CD8-positive, alpha-beta memory T cell (primary cell): ENCODE measurements around the gene ZMYND8. TPM values are rescaled to one million over a fixed set of nuclear protein-coding genes. Genes with fewer than 3 reads are reported as not detected.
A peak's percentile ranks its signal among the peaks of the same experiment; 100 is the strongest.
"Not testable (repeated sequence)": the region's sequence is repeated elsewhere in the genome, so short reads cannot be mapped to it uniquely, and the experiment has no call there.

ENCODE experiments used
- CTCF ChIA-PET: fragments of 350-600 bp; sonication (Branson Sonifier 250); formaldehyde crosslinking; loops from one replicate; lab custom pipeline; 2021; ENCODE audit warnings: antibody characterized with exemption; lab: Charles Lee
- POLR2A ChIA-PET: fragments of 350-600 bp; sonication (Branson Sonifier 250); formaldehyde crosslinking; loops from one replicate; lab custom pipeline; 2021; ENCODE audit warnings: antibody characterized with exemption; lab: Charles Lee
- DNase-seq, 5 donors: peaks; one replicate each; pipeline versions ENCODE4 v3.0.0 to v3.0.0-alpha.2; 2020 to 2022; ENCODE audit warnings: mixed read lengths in 1 of 5
- H3K27ac ChIP-seq: one replicate; pipeline ENCODE4 v1.7.0; 2013; ENCODE audit warnings: low read depth, mild to moderate bottlenecking, low read length, moderate library complexity
- H3K27me3 ChIP-seq: 2 replicates; pipeline ENCODE4 v1.7.0; 2013; ENCODE audit warnings: low read length, mild to moderate bottlenecking; ENCODE audit not compliant: insufficient read depth, poor library complexity, severe bottlenecking
- H3K36me3 ChIP-seq: 2 replicates; pipeline ENCODE4 v1.7.0; 2013; ENCODE audit warnings: mild to moderate bottlenecking, low read length, moderate library complexity; ENCODE audit not compliant: insufficient read depth
- H3K4me1 ChIP-seq: 2 replicates; pipeline ENCODE4 v1.7.0; 2013; ENCODE audit warnings: mild to moderate bottlenecking, low read length, moderate library complexity; ENCODE audit not compliant: insufficient read depth
- H3K4me3 ChIP-seq: 2 replicates; pipeline ENCODE4 v1.7.0; 2013; ENCODE audit warnings: mild to moderate bottlenecking, low read length
- H3K9me3 ChIP-seq: 2 replicates; pipeline ENCODE4 v1.7.0; 2013; ENCODE audit warnings: mild to moderate bottlenecking, low read length
- H3K27ac Mint-ChIP-seq, 8 donors: one replicate each; pipeline ENCODE4 v1.8.0; 2020 to 2021; ENCODE audit warnings: mixed read lengths in 8 of 8, mild to moderate bottlenecking in 6 of 8, inconsistent platforms in 3 of 8, moderate library complexity in 3 of 8
- H3K27me3 Mint-ChIP-seq, 2 donors: one replicate each; pipeline ENCODE4 v1.8.0; 2020 to 2021; ENCODE audit warnings: mixed read lengths in 2 of 2, mild to moderate bottlenecking in 1 of 2, moderate library complexity in 1 of 2
- H3K36me3 Mint-ChIP-seq, 3 donors: one replicate each; pipeline ENCODE4 v1.8.0; 2020 to 2021; ENCODE audit warnings: mixed read lengths in 3 of 3, inconsistent platforms in 1 of 3, mild to moderate bottlenecking in 1 of 3
- H3K4me1 Mint-ChIP-seq, 3 donors: one replicate each; pipeline ENCODE4 v1.8.0; 2020 to 2021; ENCODE audit warnings: mixed read lengths in 3 of 3, inconsistent platforms in 1 of 3, mild to moderate bottlenecking in 1 of 3
- H3K4me3 Mint-ChIP-seq, 7 donors: one replicate each; pipeline ENCODE4 v1.8.0; 2020 to 2021; ENCODE audit warnings: mixed read lengths in 7 of 7, mild to moderate bottlenecking in 6 of 7, moderate library complexity in 4 of 7, inconsistent platforms in 2 of 7
- H3K9me3 Mint-ChIP-seq, 5 donors: one replicate each; pipeline ENCODE4 v1.8.0; 2020 to 2022; ENCODE audit warnings: mixed read lengths in 5 of 5, mild to moderate bottlenecking in 3 of 5, moderate library complexity in 2 of 5, inconsistent platforms in 1 of 5
- polyA plus RNA-seq: library from polyadenylated mRNA; unstranded; fragments of 300-500 nt; fragmentation: Illumina TruSeq; gene quantifications from one replicate; pipeline ENCODE4 v1.2.3, GENCODE V29; 2021
- total RNA-seq, 2 experiments: library from RNA; stranded (reverse); gene quantifications; one replicate each; pipeline ENCODE4 v1.2.3, GENCODE V29; 2021

The ZMYND8 gene
- total and polyA plus RNA-seq, 3 experiments from 2014 or later: 20.9 to 30.7 (median 25.8) TPM

DNA sequence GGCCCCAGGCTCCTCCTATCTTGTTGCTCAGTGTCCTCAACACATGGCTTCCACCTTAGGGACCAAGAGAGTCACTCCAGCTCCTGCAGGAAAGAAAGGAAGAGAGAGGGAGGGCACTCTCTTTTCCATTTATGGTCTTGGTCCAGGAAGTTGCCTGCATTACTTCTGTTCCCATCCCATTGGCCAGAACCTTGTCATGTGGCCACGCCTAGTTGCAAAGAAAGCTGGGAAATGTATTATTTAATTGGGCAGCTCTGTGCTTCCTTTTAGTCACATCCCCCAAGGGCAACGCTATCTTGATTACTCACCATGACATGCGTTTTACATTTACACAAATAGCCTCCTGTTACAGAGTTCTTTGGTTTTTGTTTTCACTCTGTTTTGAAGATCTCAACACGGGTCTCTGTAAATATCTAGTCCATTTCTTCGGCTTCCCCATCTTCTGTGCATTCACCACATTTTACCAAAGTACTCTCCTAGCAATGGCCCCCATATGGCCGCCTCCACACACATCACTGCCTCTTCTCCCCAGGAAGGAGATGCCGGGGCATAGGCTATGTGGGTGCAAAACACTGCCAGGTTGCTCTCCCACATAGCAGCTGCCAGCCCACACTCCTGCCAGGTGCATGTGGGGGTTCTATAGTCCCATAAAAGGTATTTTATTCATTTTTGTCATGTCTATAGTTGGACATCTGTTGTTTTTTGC is 35.7 kb upstream of the ZMYND8 start:
- ChIA-PET POLR2A (no interaction called here), CTCF (interaction anchor here (1.1 to 2.8 kb wide), 2 partner anchors 8 to 22 kb away, joined by 3 to 18 read pairs; no protein-coding TSS in a partner anchor)
- Mint-ChIP-seq H3K9me3 (peaks cover 0 to 2% (median 0%) of the 10 kb centered on the region in 5 donors), H3K4me3 (no peak overlapping the region), H3K4me1 (peaks cover 0 to 2% (median 0%) of the 10 kb centered on the region in 3 donors), H3K27ac (peak overlapping the region in 2 of 8 donors; percentile 13 to 86), H3K36me3 (no peaks in the 10 kb centered on the region), H3K27me3 (no peaks in the 10 kb centered on the region)
- DNase-seq: no peak
- no peaks in the 10 kb centered on the region for H3K36me3 ChIP-seq
- no peaks in the 10 kb centered on the region for H3K9me3 ChIP-seq
- H3K4me1 ChIP-seq: no peaks in the 10 kb centered on the region
- no peak overlapping the region for H3K4me3 ChIP-seq
- H3K27me3 ChIP-seq: no peaks in the 10 kb centered on the region
- H3K27ac ChIP-seq: peak overlapping the region; percentile 68

DNA sequence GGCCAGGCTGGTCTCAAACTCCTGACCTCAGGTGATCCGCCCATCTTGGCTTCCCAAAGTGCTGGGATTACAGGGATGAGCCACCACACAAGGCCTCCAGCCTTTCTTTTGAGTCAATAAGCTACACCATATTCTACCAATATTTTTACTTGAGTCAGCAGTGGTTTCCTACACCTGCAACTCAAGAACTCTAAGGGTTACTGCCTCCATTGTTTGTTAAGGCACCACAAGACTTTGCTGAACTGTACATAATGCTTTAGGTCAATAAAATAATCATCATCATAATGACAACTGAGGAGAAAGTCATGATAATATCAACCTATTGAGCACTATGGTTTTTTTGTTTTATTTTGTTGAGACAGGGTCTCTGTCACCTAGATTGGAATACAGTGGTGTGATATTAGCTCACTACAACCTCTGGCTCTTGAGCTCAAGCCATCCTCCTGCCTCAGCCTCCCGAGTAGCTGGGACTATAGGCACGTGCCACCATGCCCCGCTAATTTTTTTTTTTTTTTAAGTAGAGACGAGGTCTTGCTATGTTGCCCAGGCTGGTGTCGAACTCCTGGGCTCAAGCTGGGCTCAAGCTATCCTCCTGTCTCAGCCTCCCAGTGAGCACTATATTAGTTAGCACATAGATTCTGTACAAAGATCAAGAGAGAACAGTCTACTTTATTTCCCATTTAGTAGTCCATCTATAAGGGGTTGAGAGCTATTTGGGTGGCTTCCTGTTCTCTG is 34.9 kb upstream of the ZMYND8 start:
- H3K4me1 ChIP-seq: no peaks in the 10 kb centered on the region
- POLR2A ChIA-PET: interaction anchor here (0.6 kb wide), 1 partner anchor 121 kb away, joined by 3 read pairs; no protein-coding TSS in a partner anchor
- CTCF ChIA-PET: no interaction called here
- Mint-ChIP-seq H3K36me3 (no peaks in the 10 kb centered on the region), H3K4me1 (peaks cover 0 to 2% (median 0%) of the 10 kb centered on the region in 3 donors), H3K9me3 (peaks cover 0 to 2% (median 0%) of the 10 kb centered on the region in 5 donors), H3K27me3 (no peaks in the 10 kb centered on the region), H3K27ac (peak overlapping the region in 2 of 8 donors; percentile 13 to 50), H3K4me3 (no peak overlapping the region)
- H3K27ac ChIP-seq: peak overlapping the region; percentile 68
- no peak overlapping the region for H3K4me3 ChIP-seq
- no peak for DNase-seq
- H3K9me3 ChIP-seq: no peaks in the 10 kb centered on the region
- no peaks in the 10 kb centered on the region for H3K36me3 ChIP-seq
- H3K27me3 ChIP-seq: no peaks in the 10 kb centered on the region

DNA sequence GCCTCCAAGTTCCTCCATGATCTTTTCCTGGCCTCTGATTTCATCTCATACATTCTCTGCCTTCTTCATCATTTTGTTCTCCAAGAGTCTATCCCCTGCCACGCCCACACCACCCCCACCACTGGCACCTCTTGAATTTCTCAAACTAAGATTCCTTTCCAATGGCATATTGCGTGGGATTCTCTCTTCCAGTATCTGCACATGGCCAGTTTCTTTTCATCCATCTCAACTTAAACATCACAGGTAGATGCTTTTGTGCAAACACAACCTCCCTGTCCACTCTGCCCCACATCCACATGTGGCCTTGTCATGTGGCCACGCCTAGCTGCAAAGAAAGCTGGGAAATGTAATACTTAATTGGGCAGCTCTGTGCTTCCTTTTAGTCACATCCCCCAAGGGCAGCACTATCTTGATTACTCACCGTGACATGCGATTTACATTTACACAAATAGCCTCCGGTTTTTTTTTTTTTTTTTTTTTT is 33.4 kb upstream of the ZMYND8 start:
- DNase-seq: no peak
- H3K9me3 ChIP-seq: no peaks in the 10 kb centered on the region
- Mint-ChIP-seq H3K27ac (peak overlapping the region in 1 of 8 donors; percentile 51), H3K9me3 (peaks cover 0 to 2% (median 0%) of the 10 kb centered on the region in 5 donors), H3K4me1 (peaks cover 0 to 2% (median 0%) of the 10 kb centered on the region in 3 donors), H3K36me3 (no peaks in the 10 kb centered on the region), H3K27me3 (no peaks in the 10 kb centered on the region), H3K4me3 (no peak overlapping the region)
- H3K27me3 ChIP-seq: no peaks in the 10 kb centered on the region
- H3K27ac ChIP-seq: no peak overlapping the region
- POLR2A ChIA-PET: no interaction called here
- CTCF ChIA-PET: interaction anchor here (0.7 kb wide), 1 partner anchor 117 kb away, joined by 3 read pairs; no protein-coding TSS in a partner anchor
- no peaks in the 10 kb centered on the region for H3K4me1 ChIP-seq
- H3K4me3 ChIP-seq: no peak overlapping the region
- H3K36me3 ChIP-seq: no peaks in the 10 kb centered on the region

DNA sequence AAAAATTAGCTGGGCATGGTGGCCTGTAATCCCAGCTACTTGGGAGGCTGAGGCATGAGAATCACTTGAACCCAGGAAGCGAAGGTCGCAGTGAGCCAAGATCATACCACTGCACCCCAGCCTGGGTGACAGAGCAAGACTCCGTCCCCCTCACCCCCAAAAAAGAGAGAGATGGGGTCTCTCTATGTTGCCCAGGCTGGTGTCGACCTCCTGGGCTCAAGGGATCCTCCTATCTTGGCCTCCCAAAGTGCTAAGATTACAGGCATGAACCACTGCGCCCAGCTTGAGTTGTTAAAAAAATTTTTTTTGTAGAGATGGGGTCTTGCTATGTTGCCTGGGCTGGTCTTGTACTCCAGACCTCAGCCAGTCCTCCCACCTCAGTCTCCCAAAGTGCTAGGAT is 29.5 kb upstream of the ZMYND8 start:
- H3K36me3 ChIP-seq, H3K4me3 ChIP-seq, POLR2A ChIA-PET, H3K36me3 Mint-ChIP-seq, H3K4me3 Mint-ChIP-seq, H3K27me3 Mint-ChIP-seq, H3K4me1 Mint-ChIP-seq, H3K4me1 ChIP-seq, H3K27ac ChIP-seq, H3K9me3 Mint-ChIP-seq, H3K27me3 ChIP-seq, H3K9me3 ChIP-seq, DNase-seq: not testable (repeated sequence)
- CTCF ChIA-PET: interaction anchor here (10.2 kb wide), 1 partner anchor 112 kb away, joined by 361 read pairs; no protein-coding TSS in a partner anchor
- H3K27ac Mint-ChIP-seq: peak overlapping the region in 1 of 8 donors; percentile 19

DNA sequence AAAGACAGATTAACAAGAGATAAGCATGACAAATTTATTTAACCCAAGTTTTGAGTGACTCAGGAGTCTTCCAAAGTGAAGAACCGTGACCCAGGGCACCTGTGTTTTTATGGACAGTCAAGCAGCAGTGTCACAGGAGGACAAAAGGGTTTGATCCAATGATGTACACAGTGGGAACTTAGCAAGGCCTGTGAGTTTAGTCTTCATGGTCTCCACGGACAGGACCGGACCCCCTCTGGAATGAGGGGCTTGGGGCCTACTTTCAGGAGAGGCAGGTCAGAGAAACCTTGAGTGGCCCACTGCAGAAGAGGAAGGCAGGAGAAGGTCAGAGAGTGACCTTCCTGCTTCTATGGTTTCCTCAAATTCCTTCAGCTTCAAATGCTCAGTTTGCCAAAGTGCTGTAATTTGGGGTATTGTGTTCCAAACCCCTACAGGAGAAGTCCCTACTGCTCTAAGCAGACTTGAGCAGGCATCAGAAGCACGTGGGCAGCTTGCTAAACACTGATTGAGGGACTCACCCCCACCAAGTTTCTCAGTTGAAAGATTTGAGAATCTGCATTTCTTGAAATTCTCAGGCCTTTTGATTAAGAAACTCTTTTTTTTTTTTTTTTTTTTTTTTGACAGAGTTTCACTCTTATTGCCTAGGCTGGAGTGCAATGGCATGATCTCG is 26.4 kb upstream of the ZMYND8 start:
- ChIA-PET POLR2A (interaction anchor here (0.8 kb wide), 1 partner anchor 238 kb away, joined by 4 read pairs; no protein-coding TSS in a partner anchor), CTCF (interaction anchor here (1.2 to 10.2 kb wide), 32 partner anchors 13 to 241 kb away, joined by 3 to 361 read pairs (median 8); partner anchors contain the start of genes NCOA3 and ZMYND8)
- Histone ChIP-seq H3K27ac (no peak overlapping the region), H3K27me3 (no peaks in the 10 kb centered on the region), H3K4me3 (no peak overlapping the region), H3K36me3 (no peaks in the 10 kb centered on the region), H3K9me3 (no peaks in the 10 kb centered on the region), H3K4me1 (peaks cover 10% of the 10 kb centered on the region)
- no peaks in the 10 kb centered on the region for H3K9me3 Mint-ChIP-seq
- no peak overlapping the region for H3K27ac Mint-ChIP-seq
- no peak overlapping the region for H3K4me3 Mint-ChIP-seq
- peaks cover 5 to 15% (median 5%) of the 10 kb centered on the region in 3 donors for H3K4me1 Mint-ChIP-seq
- H3K27me3 Mint-ChIP-seq: peaks cover 0 to 1% of the 10 kb centered on the region in 2 donors
- H3K36me3 Mint-ChIP-seq: no peaks in the 10 kb centered on the region
- no peak for DNase-seq

DNA sequence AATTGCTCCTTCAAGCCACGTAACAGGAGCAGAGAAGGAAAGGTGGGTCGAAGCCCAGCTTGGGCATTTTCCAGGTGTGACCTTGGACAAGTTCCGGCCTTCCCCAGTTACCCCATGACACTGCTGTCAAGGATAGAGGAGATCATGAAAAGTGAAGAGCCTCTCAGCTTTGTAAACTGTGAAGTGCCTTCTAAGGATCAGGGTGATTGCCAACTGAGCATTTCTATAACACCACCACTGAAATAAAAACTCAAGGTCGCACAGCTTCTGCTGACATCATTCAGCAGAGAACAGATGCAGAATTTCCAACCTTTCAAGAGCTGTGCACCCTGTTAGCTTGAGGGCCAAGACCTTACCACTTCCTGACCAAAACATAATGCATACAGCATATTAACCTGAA is 24.0 kb upstream of the ZMYND8 start:
- H3K9me3 Mint-ChIP-seq: no peaks in the 10 kb centered on the region
- CTCF ChIA-PET: interaction anchor here (0.7 to 10.2 kb wide), 6 partner anchors 24 to 184 kb away, joined by 3 to 361 read pairs (median 4); partner anchors contain the start of gene ZMYND8
- H3K4me3 Mint-ChIP-seq: no peak overlapping the region

DNA sequence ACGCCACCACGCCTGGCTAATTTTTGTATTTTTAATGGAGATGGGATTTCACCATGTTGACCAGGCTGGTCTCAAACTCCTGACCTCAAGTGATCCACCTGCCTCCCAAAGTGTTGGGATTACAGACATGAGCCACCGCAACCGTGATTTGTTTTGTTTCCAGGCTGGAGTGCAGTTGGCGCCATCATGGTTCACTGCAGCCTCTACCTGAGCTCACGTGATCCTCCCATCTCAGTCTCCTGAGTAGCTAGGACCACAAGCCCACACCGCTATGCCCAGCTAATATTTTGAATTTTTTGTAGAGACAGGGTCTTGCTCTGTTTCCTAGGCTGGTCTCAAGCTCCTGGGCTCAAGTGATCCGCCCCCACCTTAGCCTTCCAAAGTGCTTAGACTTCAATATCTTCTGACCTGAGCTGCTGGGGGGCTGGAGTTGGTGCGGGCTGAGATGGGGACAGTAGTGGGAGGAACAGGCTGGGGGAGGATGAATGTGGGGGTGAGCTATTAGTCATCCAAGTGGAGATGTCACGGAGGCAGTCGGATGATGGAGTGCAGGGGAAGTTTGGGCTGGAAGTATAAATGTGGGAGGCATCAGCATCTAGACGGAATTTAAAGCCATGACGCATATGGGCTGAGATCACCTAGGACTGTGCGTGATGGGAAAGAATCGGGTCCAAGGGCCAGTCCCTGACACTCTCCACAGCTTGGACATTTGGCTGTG is 23.1 kb upstream of the ZMYND8 start:
- no peaks in the 10 kb centered on the region for H3K27me3 ChIP-seq
- Mint-ChIP-seq H3K9me3 (no peaks in the 10 kb centered on the region), H3K36me3 (no peaks in the 10 kb centered on the region), H3K27me3 (peaks cover 0 to 1% of the 10 kb centered on the region in 2 donors), H3K4me3 (no peak overlapping the region), H3K4me1 (peaks cover 5 to 15% (median 5%) of the 10 kb centered on the region in 3 donors), H3K27ac (peak overlapping the region in 2 of 8 donors; percentile 13 to 65)
- H3K4me1 ChIP-seq: peaks cover 10% of the 10 kb centered on the region
- no peaks in the 10 kb centered on the region for H3K9me3 ChIP-seq
- H3K36me3 ChIP-seq: no peaks in the 10 kb centered on the region
- no peak overlapping the region for H3K27ac ChIP-seq
- CTCF ChIA-PET: interaction anchor here (0.7 to 10.2 kb wide), 6 partner anchors 23 to 1618 kb away, joined by 3 to 361 read pairs (median 4); partner anchors contain the start of gene ZMYND8
- POLR2A ChIA-PET: no interaction called here
- H3K4me3 ChIP-seq: no peak overlapping the region
- DNase-seq: no peak

More for the DNA sequence above, 24.0 kb upstream of the ZMYND8 start:
- H3K27me3 Mint-ChIP-seq: peaks cover 0 to 1% of the 10 kb centered on the region in 2 donors
- Histone ChIP-seq H3K9me3 (no peaks in the 10 kb centered on the region), H3K27me3 (no peaks in the 10 kb centered on the region), H3K4me3 (no peak overlapping the region), H3K27ac (no peak overlapping the region), H3K4me1 (peaks cover 10% of the 10 kb centered on the region), H3K36me3 (no peaks in the 10 kb centered on the region)
- H3K36me3 Mint-ChIP-seq: no peaks in the 10 kb centered on the region
- no peak for DNase-seq
- H3K27ac Mint-ChIP-seq: no peak overlapping the region
- peaks cover 5 to 15% (median 5%) of the 10 kb centered on the region in 3 donors for H3K4me1 Mint-ChIP-seq
- POLR2A ChIA-PET: no interaction called here
